Measurements from ENCODE around the gene SORCS2. TPM values are rescaled to one million over a fixed set of nuclear protein-coding genes. Genes with fewer than 3 reads are reported as not detected.

Gene SORCS2
- total and polyA plus RNA-seq, 2 of the 13 experiments (the other 11 are each of a cell fraction or from before 2014, with no cell fraction given), result 0.82 to 1.0 TPM

GRCh38 chr4:7767526-7767925, 575.2 kb downstream of the SORCS2 start:
- Histone ChIP-seq H4K20me1 (ENCODE audit: insufficient read depth, low read length) (no peaks in the 10 kb centered on the region), H3K9ac (ENCODE audit: insufficient read depth, low read depth, low read length) (no peak overlapping the region), H3K27ac (ENCODE audit: extremely low read length, insufficient read depth, low read length) (no peak overlapping the region), H3K4me1 (ENCODE audit: insufficient read depth, low read length) (peaks cover 81% of the 10 kb centered on the region), H3K9me3 (ENCODE audit: low read length) (no peaks in the 10 kb centered on the region), H3K36me3 (replicated peaks in 1 of 2; ENCODE audit: control insufficient read depth in 1 of 2, insufficient read depth in 2 of 2, low read length in 2 of 2) (peaks cover 4 to 5% of the 10 kb centered on the region in 2 experiments; a peak in 4 of 5 replicates), H3K27me3 (ENCODE audit: control insufficient read depth in 1 of 2, insufficient read depth in 2 of 2, low read length in 2 of 2) (no peaks in the 10 kb centered on the region), H3K4me3 (replicated peaks in 1 of 3; ENCODE audit: insufficient read depth in 1 of 3, low read depth in 2 of 3, low read length in 3 of 3) (no peak overlapping the region), H3K4me2 (ENCODE audit: low read depth, low read length) (no peak overlapping the region), H2AFZ (ENCODE audit: low read length) (no peak overlapping the region), H3K79me2 (ENCODE audit: insufficient read depth, low read length) (no peaks in the 10 kb centered on the region)
- BruUV-seq (replicated peaks), result no TSS peak
- no peak for FAIRE-seq
- ChIA-PET POLR2A (no interaction called here), CTCF (ENCODE audit: low intra/inter-chr PET ratio, low total read pairs) (no interaction called here)
- 97% methylated on average over 6 of the region's 9 CpGs for WGBS (ENCODE audit: low lambda C conversion rate)
- no peak for ATAC-seq
- DNase-seq (ENCODE audit: low spot score), result no peak
- TF ChIP-seq ZNF563 (CRISPR knock-in tag; IDR thresholded peaks at IDR 0.05) (no peak), SAFB2 (CRISPR knock-in tag; IDR thresholded peaks at IDR 0.05; ENCODE audit: borderline replicate concordance, low read depth) (no peak), PHF21A (CRISPR knock-in tag; IDR thresholded peaks at IDR 0.05) (no peak), ZNF337 (CRISPR knock-in tag; IDR thresholded peaks at IDR 0.05; ENCODE audit: borderline replicate concordance, low read depth) (no peak), SMAD9 (CRISPR knock-in tag; IDR thresholded peaks at IDR 0.05) (no peak), ZNF329 (CRISPR knock-in tag; IDR thresholded peaks at IDR 0.05; ENCODE audit: low read depth) (no peak), ZMAT5 (CRISPR knock-in tag; IDR thresholded peaks at IDR 0.05; ENCODE audit: borderline replicate concordance, low read depth) (no peak), AHR (CRISPR knock-in tag; IDR thresholded peaks at IDR 0.05) (no peak), KLF15 (CRISPR knock-in tag; IDR thresholded peaks at IDR 0.05; ENCODE audit: borderline replicate concordance) (no peak), ZFP37 (CRISPR knock-in tag; IDR thresholded peaks at IDR 0.05; ENCODE audit: borderline replicate concordance) (no peak), GABPB1 (CRISPR knock-in tag; IDR thresholded peaks at IDR 0.05) (no peak), DRAP1 (CRISPR knock-in tag; IDR thresholded peaks at IDR 0.05) (no peak), PRMT3 (CRISPR knock-in tag; IDR thresholded peaks at IDR 0.05; ENCODE audit: borderline replicate concordance, low read depth) (no peak), ZMYM3 (CRISPR knock-in tag; IDR thresholded peaks at IDR 0.05) (no peak)
- in situ Hi-C loops (cut with HindIII; ENCODE audit: extremely low pct_ligation_motif_present, low pct_unique_long_range_greater_than_20kb), result loop anchor here (5.0 kb wide), 1 partner anchor 35 kb away; no protein-coding TSS in a partner anchor
- intact Hi-C loops (cut with micrococcal nuclease; ENCODE audit: unreplicated experiment), result no loop called here
